Measurements from ENCODE around the gene SLC9C1. TPM values are rescaled to one million over a fixed set of nuclear protein-coding genes. Genes with fewer than 3 reads are reported as not detected.

Gene SLC9C1
- total and polyA plus RNA-seq, 2 donors: 0.11 to 0.94 TPM

DNA sequence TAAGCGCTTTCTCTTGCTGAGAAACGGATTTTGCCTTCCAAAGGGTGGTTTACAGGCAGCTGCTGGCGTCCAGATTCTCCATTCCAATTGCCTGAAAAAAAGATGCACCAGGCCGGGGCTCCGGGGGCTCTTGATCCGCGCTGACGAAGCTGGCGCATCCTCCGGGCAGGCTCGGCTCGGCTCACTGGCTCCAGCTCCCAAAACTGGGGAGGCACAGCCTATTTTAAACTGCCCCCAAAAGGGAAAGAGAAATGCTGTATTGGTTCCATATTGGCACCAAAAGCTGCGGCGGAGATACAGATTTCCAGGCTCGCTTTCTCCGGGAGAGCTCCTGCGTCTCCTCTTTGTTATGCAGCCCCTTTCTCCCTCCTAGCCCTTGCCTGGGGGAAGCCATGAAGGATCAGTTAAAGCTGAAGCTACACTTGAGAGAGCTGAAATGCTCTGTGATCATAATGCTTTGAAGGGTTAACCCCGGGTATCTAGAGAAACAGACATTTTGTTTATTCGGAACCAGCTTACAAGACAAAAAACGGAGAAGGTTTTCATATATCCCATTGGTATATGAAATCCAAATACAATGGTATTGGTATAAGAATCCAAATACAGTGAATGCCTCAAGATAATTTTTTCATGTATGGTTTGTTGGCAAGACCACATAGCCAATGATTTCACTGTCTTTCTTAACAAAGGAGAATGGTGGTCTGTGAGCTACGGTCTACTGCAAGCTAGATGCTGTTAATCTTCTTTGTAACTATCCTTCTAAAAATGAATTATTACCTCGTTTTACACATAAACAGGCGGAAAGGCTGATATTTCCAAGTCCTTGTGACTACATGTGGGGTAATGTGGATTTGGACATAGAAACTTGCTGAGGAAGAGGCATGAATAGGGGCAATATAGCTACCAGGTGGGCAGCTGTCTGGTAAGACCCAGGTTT lies 39.6 kb upstream of the SLC9C1 start:
- H3K27ac ChIP-seq (ENCODE audit: low read depth in 1 of 2, low read length in 1 of 2): peak overlapping the region; percentile 85 to 86
- no peaks in the 10 kb centered on the region for H3K27me3 ChIP-seq (ENCODE audit: control insufficient read depth in 2 of 2, insufficient read depth in 1 of 2, low read length in 1 of 2)
- H3K36me3 ChIP-seq (ENCODE audit: control insufficient read depth in 2 of 2, insufficient read depth in 2 of 2, low read length in 1 of 2): peaks cover 0 to 7% of the 10 kb centered on the region in 2 donors
- peaks cover 12 to 17% of the 10 kb centered on the region in 2 donors for H3K4me1 ChIP-seq (ENCODE audit: control insufficient read depth in 2 of 2, insufficient read depth in 2 of 2, low read length in 2 of 2)
- peak; percentile 30 to 84 (median 50) for DNase-seq (ENCODE audit: low read depth in 6 of 9, low spot score in 9 of 9)
- H3K9me3 ChIP-seq (ENCODE audit: control insufficient read depth in 2 of 2, insufficient read depth in 1 of 2, low read length in 1 of 2): no peaks in the 10 kb centered on the region
- peak overlapping the region; percentile 84 to 86 for H3K4me3 ChIP-seq (ENCODE audit: low read length in 2 of 2)
- WGBS: 1% methylated on average over 23 of the region's 23 CpGs

DNA sequence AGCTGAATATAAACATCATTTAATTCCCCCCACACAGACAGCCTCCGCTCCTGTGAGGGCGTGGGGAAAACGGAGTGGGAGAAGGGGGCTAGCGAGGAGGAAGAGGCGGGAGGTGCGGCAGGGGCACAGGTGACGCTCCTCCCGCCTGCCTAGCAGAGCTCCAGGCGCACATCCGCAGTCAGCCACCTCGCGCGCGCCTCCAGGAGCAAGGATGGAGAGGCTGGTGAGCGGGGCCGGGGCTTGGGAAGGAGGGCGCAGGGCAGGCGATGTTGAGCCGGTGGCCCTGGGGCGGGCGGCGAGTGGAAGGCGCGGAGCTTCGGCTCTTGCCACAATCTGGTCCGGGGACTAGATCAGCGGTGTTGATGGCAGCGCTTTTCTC lies 39.0 kb upstream of the SLC9C1 start, which contains the start of gene CD200:
CD200 (plus strand) TSS at position 155 of the 379 bp plus-strand sequence; CDS start at position 212, 57 bp downstream.
- no peaks in the 10 kb centered on the region for H3K9me3 ChIP-seq (ENCODE audit: control insufficient read depth in 2 of 2, insufficient read depth in 1 of 2, low read length in 1 of 2)
- H3K27me3 ChIP-seq (ENCODE audit: control insufficient read depth in 2 of 2, insufficient read depth in 1 of 2, low read length in 1 of 2): no peaks in the 10 kb centered on the region
- peak in 6 of 9 donors; percentile 27 to 73 (median 50) for DNase-seq (ENCODE audit: low read depth in 6 of 9, low spot score in 9 of 9)
- peaks cover 0 to 7% of the 10 kb centered on the region in 2 donors for H3K36me3 ChIP-seq (ENCODE audit: control insufficient read depth in 2 of 2, insufficient read depth in 2 of 2, low read length in 1 of 2)
- H3K4me1 ChIP-seq (ENCODE audit: control insufficient read depth in 2 of 2, insufficient read depth in 2 of 2, low read length in 2 of 2): peaks cover 12 to 17% of the 10 kb centered on the region in 2 donors
- under 1% methylated on average over 28 of the region's 28 CpGs for WGBS
- peak within 1 kb of the TSS; percentile 85 to 86 for H3K27ac ChIP-seq (ENCODE audit: low read depth in 1 of 2, low read length in 1 of 2)
- peak within 1 kb of the TSS; percentile 84 to 86 for H3K4me3 ChIP-seq (ENCODE audit: low read length in 2 of 2)

DNA sequence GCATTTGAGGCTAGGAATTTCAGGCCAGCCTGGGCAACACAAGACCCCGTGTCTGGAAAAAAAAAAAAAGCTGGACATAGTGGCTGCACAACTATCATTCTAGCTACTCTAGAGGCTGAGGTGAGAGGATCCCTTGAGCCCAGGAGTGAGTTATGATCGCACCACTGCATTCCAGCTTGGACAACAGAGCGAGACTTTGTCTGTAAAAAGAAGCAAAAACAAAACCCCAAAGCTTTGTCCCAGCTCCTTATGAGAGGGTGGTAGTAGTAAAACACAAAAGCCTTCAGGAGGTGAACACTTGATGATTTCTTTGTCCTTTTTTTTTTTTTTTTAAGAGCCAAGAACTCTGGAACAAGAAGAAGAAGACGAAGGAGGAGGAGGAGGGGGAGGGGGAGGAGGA lies 37.8 kb upstream of the SLC9C1 start:
- Histone ChIP-seq H3K27ac (ENCODE audit: low read depth in 1 of 2, low read length in 1 of 2) (no peak overlapping the region), H3K36me3 (ENCODE audit: control insufficient read depth in 2 of 2, insufficient read depth in 2 of 2, low read length in 1 of 2) (peaks cover 0 to 7% of the 10 kb centered on the region in 2 donors), H3K9me3 (ENCODE audit: control insufficient read depth in 2 of 2, insufficient read depth in 1 of 2, low read length in 1 of 2) (no peaks in the 10 kb centered on the region), H3K27me3 (ENCODE audit: control insufficient read depth in 2 of 2, insufficient read depth in 1 of 2, low read length in 1 of 2) (no peaks in the 10 kb centered on the region), H3K4me1 (ENCODE audit: control insufficient read depth in 2 of 2, insufficient read depth in 2 of 2, low read length in 2 of 2) (peaks cover 12 to 17% of the 10 kb centered on the region in 2 donors), H3K4me3 (ENCODE audit: low read length in 2 of 2) (no peak overlapping the region)
- DNase-seq (ENCODE audit: low read depth in 6 of 9, low spot score in 9 of 9): no peak
- 98% methylated on average over 4 of the region's 4 CpGs for WGBS

DNA sequence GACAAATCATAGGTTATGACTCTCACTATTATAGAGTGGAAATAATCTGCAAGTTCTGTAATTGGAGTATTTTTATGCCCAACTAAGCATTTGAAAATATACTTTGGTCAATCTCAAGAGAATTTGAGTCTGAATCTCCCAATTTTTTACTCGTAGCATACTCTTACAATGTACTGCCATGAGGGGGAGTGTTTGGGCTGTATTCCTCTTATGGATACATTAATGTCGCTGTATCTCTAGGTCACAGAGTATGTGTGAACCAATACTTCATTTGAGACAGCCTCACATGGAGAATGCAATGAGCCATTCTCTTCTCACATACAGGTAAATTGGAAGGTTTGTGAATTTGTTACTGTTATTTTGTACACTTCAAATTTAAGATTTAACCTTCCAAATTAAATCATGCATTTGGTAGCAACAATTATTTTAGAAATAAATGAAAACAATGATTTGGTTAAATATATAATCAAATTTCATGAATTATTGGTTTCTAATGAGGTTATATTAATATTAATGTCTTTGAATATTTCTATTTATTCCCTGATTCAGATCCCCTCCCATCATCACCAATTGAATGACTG lies 33.4 kb upstream of the SLC9C1 start:
- DNase-seq (ENCODE audit: low read depth in 6 of 9, low spot score in 9 of 9): peak in 6 of 9 donors; percentile 42 to 82 (median 48)
- Histone ChIP-seq H3K27ac (ENCODE audit: low read depth in 1 of 2, low read length in 1 of 2) (no peak overlapping the region), H3K9me3 (ENCODE audit: control insufficient read depth in 2 of 2, insufficient read depth in 1 of 2, low read length in 1 of 2) (no peaks in the 10 kb centered on the region), H3K36me3 (ENCODE audit: control insufficient read depth in 2 of 2, insufficient read depth in 2 of 2, low read length in 1 of 2) (no peaks in the 10 kb centered on the region), H3K4me1 (ENCODE audit: control insufficient read depth in 2 of 2, insufficient read depth in 2 of 2, low read length in 2 of 2) (no peaks in the 10 kb centered on the region), H3K27me3 (ENCODE audit: control insufficient read depth in 2 of 2, insufficient read depth in 1 of 2, low read length in 1 of 2) (no peaks in the 10 kb centered on the region), H3K4me3 (ENCODE audit: low read length in 2 of 2) (no peak overlapping the region)
- WGBS: 2% methylated on average over 2 of the region's 2 CpGs

GRCh38 chr3:112321867-112322652 lies 28.0 kb upstream of the SLC9C1 start:
- WGBS: 92% methylated on average over 5 of the region's 5 CpGs
- no peaks in the 10 kb centered on the region for H3K9me3 ChIP-seq (ENCODE audit: control insufficient read depth in 2 of 2, insufficient read depth in 1 of 2, low read length in 1 of 2)
- H3K4me3 ChIP-seq (ENCODE audit: low read length in 2 of 2): no peak overlapping the region
- H3K4me1 ChIP-seq (ENCODE audit: control insufficient read depth in 2 of 2, insufficient read depth in 2 of 2, low read length in 2 of 2): no peaks in the 10 kb centered on the region
- DNase-seq (ENCODE audit: low read depth in 6 of 9, low spot score in 9 of 9): no peak
- H3K27ac ChIP-seq (ENCODE audit: low read depth in 1 of 2, low read length in 1 of 2): no peak overlapping the region
- H3K27me3 ChIP-seq (ENCODE audit: control insufficient read depth in 2 of 2, insufficient read depth in 1 of 2, low read length in 1 of 2): no peaks in the 10 kb centered on the region
- no peaks in the 10 kb centered on the region for H3K36me3 ChIP-seq (ENCODE audit: control insufficient read depth in 2 of 2, insufficient read depth in 2 of 2, low read length in 1 of 2)

DNA sequence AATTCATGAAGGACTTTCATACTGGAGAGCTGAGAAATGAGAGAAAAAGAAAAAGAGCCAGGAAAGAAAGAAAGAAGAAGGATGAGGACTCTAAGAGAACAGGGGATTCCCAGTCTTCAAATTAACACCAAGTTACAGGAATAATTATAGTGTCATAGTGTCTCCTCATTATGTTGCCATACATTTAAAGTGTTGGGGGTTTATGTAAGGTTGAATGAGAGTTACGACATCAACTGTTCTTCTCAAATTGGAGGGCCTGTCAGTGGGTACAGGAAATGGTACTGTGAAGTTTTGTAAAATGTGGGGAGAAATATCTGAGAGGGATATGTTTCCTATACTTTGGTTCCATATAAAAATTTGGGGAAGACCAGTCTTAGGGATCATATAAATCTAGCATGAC lies 26.7 kb upstream of the SLC9C1 start:
- Histone ChIP-seq H3K4me3 (ENCODE audit: low read length in 2 of 2) (no peak overlapping the region), H3K36me3 (ENCODE audit: control insufficient read depth in 2 of 2, insufficient read depth in 2 of 2, low read length in 1 of 2) (no peaks in the 10 kb centered on the region), H3K4me1 (ENCODE audit: control insufficient read depth in 2 of 2, insufficient read depth in 2 of 2, low read length in 2 of 2) (no peaks in the 10 kb centered on the region), H3K9me3 (ENCODE audit: control insufficient read depth in 2 of 2, insufficient read depth in 1 of 2, low read length in 1 of 2) (no peaks in the 10 kb centered on the region), H3K27ac (ENCODE audit: low read depth in 1 of 2, low read length in 1 of 2) (no peak overlapping the region), H3K27me3 (ENCODE audit: control insufficient read depth in 2 of 2, insufficient read depth in 1 of 2, low read length in 1 of 2) (no peaks in the 10 kb centered on the region)
- no peak for DNase-seq (ENCODE audit: low read depth in 6 of 9, low spot score in 9 of 9)
- WGBS: 93% methylated on average over 1 of the region's 1 CpG

DNA sequence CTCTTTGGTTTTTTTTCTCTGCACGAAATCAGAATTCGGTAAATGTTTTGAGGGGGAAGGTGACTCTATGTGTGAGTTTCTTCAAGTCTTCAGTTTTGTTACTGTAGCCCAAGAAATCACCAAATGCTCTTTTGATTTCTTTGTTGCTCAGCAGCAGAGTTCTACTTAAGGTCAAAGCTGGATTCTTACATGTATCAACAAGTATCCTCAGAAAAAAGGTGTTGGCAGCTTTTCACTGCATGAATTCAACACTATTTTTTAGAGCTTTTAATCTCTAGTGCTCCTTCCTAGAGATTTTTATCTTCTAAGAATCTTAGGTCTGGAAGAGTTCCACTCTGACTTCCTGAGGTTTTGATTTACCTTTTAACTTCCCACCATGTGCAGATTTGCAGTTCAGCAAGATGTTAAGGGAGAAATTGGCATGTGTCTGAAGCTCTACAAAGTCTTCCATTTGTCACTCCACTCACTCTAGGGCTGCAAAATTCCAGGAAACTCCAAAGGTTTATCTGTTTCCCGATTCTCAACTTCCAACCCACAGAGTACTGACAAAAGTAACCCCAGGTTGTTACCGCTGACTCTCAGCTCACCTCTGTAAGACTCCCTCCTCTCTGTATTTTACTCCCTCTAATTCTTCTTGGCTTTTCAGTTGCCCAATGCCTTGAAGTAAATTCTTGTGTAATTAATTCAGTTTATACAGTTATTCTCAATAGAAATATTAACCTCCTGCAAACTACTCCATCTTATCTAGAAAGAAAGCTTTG lies 25.7 kb upstream of the SLC9C1 start:
- no peaks in the 10 kb centered on the region for H3K9me3 ChIP-seq (ENCODE audit: control insufficient read depth in 2 of 2, insufficient read depth in 1 of 2, low read length in 1 of 2)
- H3K4me3 ChIP-seq (ENCODE audit: low read length in 2 of 2): no peak overlapping the region
- H3K36me3 ChIP-seq (ENCODE audit: control insufficient read depth in 2 of 2, insufficient read depth in 2 of 2, low read length in 1 of 2): no peaks in the 10 kb centered on the region
- 92% methylated on average over 4 of the region's 4 CpGs for WGBS
- H3K27me3 ChIP-seq (ENCODE audit: control insufficient read depth in 2 of 2, insufficient read depth in 1 of 2, low read length in 1 of 2): no peaks in the 10 kb centered on the region
- H3K4me1 ChIP-seq (ENCODE audit: control insufficient read depth in 2 of 2, insufficient read depth in 2 of 2, low read length in 2 of 2): no peaks in the 10 kb centered on the region
- H3K27ac ChIP-seq (ENCODE audit: low read depth in 1 of 2, low read length in 1 of 2): peak overlapping the region in 1 of 2 donors; percentile 40
- no peak for DNase-seq (ENCODE audit: low read depth in 6 of 9, low spot score in 9 of 9)

- Histone ChIP-seq H3K9me3 (ENCODE audit: control insufficient read depth in 2 of 2, insufficient read depth in 1 of 2, low read length in 1 of 2) (no peaks in the 10 kb centered on the region), H3K27me3 (ENCODE audit: control insufficient read depth in 2 of 2, insufficient read depth in 1 of 2, low read length in 1 of 2) (no peaks in the 10 kb centered on the region), H3K4me1 (ENCODE audit: control insufficient read depth in 2 of 2, insufficient read depth in 2 of 2, low read length in 2 of 2) (no peaks in the 10 kb centered on the region), H3K4me3 (ENCODE audit: low read length in 2 of 2) (no peak overlapping the region), H3K36me3 (ENCODE audit: control insufficient read depth in 2 of 2, insufficient read depth in 2 of 2, low read length in 1 of 2) (no peaks in the 10 kb centered on the region), H3K27ac (ENCODE audit: low read depth in 1 of 2, low read length in 1 of 2) (no peak overlapping the region)
- 98% methylated on average over 1 of the region's 1 CpG for WGBS
- DNase-seq (ENCODE audit: low read depth in 6 of 9, low spot score in 9 of 9): no peak
These were observed 21.8 kb upstream of the SLC9C1 start for GRCh38 chr3:112315791-112316190.

All from thymus (tissue), 11 donors.